Nephron (organoid): ENCODE measurements around the gene SGCD.

Source experiments
- H3K27ac Mint-ChIP-seq, 3 experiments: 2 replicates each; pipeline ENCODE4 v1.8.0; 2020; ENCODE audit warnings: mixed read lengths in 3 of 3, mild to moderate bottlenecking in 2 of 3, moderate library complexity in 1 of 3
- H3K27me3 Mint-ChIP-seq: 2 replicates; pipeline ENCODE4 v1.8.0; 2021; ENCODE audit warnings: low read depth, mild to moderate bottlenecking, moderate library complexity, mixed read lengths
- H3K36me3 Mint-ChIP-seq: 2 replicates; pipeline ENCODE4 v1.8.0; 2020; ENCODE audit warnings: low read depth, mixed read lengths
- H3K4me1 Mint-ChIP-seq: 2 replicates; pipeline ENCODE4 v1.8.0; 2020; ENCODE audit warnings: mixed read lengths
- H3K4me3 Mint-ChIP-seq, 3 experiments: 2 replicates each; pipeline ENCODE4 v1.8.0; 2020; ENCODE audit warnings: mild to moderate bottlenecking in 3 of 3, mixed read lengths in 3 of 3, moderate library complexity in 2 of 3
- H3K9me3 Mint-ChIP-seq: 2 replicates; pipeline ENCODE4 v1.8.0; 2020; ENCODE audit warnings: mixed read lengths
- TF ChIP-seq, protein P1 (sequence below), 3 experiments: fragments of 200-600 bp; sonication (generic); IDR thresholded peaks; one replicate each; pipeline ENCODE4 v1.5.0; 2021; ENCODE audit warnings: antibody characterized with exemption in 3 of 3; ENCODE audit not compliant: unreplicated experiment in 3 of 3

SGCD gene

DNA sequence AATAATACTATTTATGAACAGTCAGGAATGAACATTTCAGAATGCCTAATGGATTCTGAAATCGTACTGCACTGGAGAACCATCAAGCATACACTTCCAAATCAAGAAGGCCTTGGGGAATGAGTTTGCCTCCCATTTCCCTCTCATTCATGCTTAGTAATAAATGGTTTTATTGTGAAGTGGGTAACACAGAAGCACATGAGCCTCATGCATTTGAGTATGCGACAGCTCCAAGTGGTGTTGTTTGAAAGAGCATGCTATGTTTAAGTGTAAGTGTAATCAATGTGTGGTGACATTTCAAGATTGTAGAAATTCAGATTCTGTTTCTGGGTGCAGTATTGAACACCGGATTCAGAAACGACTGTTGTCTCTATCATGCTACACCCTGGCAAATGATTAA lies 60.0 kb downstream of the SGCD start:
- Mint-ChIP-seq H3K27ac (peak overlapping the region in 2 of 3 experiments; percentile 74), H3K27me3 (peaks cover 4% of the 10 kb centered on the region), H3K36me3 (no peaks in the 10 kb centered on the region), H3K4me3 (no peak overlapping the region), H3K4me1 (peaks cover 61% of the 10 kb centered on the region), H3K9me3 (no peaks in the 10 kb centered on the region)
- TF ChIP-seq, protein P1, sequence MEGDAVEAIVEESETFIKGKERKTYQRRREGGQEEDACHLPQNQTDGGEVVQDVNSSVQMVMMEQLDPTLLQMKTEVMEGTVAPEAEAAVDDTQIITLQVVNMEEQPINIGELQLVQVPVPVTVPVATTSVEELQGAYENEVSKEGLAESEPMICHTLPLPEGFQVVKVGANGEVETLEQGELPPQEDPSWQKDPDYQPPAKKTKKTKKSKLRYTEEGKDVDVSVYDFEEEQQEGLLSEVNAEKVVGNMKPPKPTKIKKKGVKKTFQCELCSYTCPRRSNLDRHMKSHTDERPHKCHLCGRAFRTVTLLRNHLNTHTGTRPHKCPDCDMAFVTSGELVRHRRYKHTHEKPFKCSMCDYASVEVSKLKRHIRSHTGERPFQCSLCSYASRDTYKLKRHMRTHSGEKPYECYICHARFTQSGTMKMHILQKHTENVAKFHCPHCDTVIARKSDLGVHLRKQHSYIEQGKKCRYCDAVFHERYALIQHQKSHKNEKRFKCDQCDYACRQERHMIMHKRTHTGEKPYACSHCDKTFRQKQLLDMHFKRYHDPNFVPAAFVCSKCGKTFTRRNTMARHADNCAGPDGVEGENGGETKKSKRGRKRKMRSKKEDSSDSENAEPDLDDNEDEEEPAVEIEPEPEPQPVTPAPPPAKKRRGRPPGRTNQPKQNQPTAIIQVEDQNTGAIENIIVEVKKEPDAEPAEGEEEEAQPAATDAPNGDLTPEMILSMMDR (IDR thresholded peaks at IDR 0.05; ENCODE audit: unreplicated experiment in 3 of 3) = no peak

DNA sequence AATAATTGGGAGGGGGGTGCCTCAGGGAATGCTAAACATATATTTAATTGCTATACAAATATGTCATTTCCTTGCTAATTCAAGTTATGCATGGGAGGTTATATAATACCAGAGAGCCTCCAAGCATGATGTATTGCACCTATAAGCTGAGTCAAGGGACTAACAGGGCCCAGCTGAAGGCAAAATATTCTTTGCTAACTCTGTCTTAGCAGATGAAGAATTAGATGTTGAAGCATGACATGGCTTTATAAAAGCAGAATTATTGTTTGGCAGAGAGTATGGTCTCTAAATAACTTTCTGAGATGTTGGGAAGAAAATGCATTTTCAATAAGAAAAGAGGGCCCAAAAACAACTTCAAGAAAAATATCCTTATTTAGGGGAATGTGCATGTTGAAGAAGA lies 60.4 kb downstream of the SGCD start:
- peak overlapping the region; percentile 71 to 74 (median 74) for H3K27ac Mint-ChIP-seq
- peaks cover 65% of the 10 kb centered on the region for H3K4me1 Mint-ChIP-seq
- peaks cover 4% of the 10 kb centered on the region for H3K27me3 Mint-ChIP-seq
- no peak overlapping the region for H3K4me3 Mint-ChIP-seq
- no peaks in the 10 kb centered on the region for H3K36me3 Mint-ChIP-seq
- TF ChIP-seq, protein P1 (IDR thresholded peaks at IDR 0.05; ENCODE audit: unreplicated experiment in 3 of 3) = no peak
- no peaks in the 10 kb centered on the region for H3K9me3 Mint-ChIP-seq

DNA sequence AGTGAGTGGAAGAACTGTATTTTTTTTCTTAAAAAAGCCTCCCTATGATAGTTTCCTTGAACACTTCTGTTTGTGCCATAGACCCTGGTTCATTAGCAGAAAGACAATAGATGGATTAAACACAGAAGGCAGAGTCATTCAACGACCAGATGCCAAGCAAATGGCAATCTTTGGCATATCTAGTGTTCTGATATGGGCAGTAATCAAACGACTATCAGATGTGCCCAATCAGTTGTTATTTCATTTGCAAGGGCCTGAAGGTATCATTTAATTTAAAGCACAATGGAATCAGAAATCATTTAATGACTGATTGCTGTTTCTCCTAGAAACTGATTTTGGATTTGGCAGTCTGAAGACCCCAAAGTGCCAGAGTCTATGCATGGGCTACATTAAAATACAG lies 61.3 kb downstream of the SGCD start:
- peak overlapping the region; percentile 71 to 74 (median 74) for H3K27ac Mint-ChIP-seq
- no peaks in the 10 kb centered on the region for H3K9me3 Mint-ChIP-seq
- TF ChIP-seq, protein P1 (IDR thresholded peaks at IDR 0.05; ENCODE audit: unreplicated experiment in 3 of 3) = no peak
- H3K4me1 Mint-ChIP-seq = peaks cover 65% of the 10 kb centered on the region
- no peaks in the 10 kb centered on the region for H3K36me3 Mint-ChIP-seq
- H3K27me3 Mint-ChIP-seq = peaks cover 4% of the 10 kb centered on the region
- no peak overlapping the region for H3K4me3 Mint-ChIP-seq

DNA sequence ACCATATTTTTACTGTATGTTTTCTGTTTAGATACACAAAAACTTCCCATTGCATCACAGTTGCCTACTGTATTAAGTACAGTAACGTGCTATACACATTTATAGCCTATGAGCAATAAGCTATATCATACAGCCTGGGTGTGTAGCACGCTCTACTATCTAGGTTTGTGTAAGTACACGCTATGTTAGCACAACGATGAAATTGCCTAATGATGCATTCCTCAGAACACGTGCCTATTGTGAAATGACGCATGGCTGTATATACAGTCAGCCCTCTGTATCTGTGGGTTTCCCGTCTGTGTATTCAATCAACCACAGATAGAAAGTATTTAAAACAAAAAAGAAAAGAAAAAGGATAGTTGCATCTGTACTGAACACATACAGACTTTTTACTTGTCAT lies 64.2 kb downstream of the SGCD start:
- H3K27ac Mint-ChIP-seq = peak overlapping the region in 1 of 3 experiments; percentile 43
- H3K36me3 Mint-ChIP-seq = peaks cover 5% of the 10 kb centered on the region
- TF ChIP-seq, protein P1 (IDR thresholded peaks at IDR 0.05; ENCODE audit: unreplicated experiment in 3 of 3) = no peak
- H3K27me3 Mint-ChIP-seq = no peaks in the 10 kb centered on the region
- H3K9me3 Mint-ChIP-seq = peaks cover 4% of the 10 kb centered on the region
- H3K4me3 Mint-ChIP-seq = no peak overlapping the region
- H3K4me1 Mint-ChIP-seq = peaks cover 70% of the 10 kb centered on the region

DNA sequence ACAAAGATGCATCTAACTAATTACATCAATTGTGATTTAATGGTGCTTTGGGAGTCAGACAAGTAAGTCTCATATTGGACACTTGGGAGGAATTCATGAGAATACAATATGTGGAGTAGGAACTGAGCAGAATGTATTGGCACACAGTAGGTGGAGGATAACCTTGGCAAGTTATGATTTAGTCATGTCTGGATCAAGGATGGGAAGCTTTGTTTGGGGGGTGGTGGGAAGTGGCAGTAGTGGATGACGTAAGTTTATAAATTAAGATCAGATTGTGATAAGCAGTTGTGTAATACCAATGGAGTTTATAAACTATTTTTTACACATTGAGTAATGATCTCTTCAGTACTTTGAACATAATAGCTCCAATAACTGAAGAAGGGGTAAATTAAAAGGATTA lies 67.0 kb downstream of the SGCD start:
- Mint-ChIP-seq H3K9me3 (peaks cover 4% of the 10 kb centered on the region), H3K27ac (peak overlapping the region; percentile 1 to 87 (median 54)), H3K36me3 (peaks cover 5% of the 10 kb centered on the region), H3K27me3 (no peaks in the 10 kb centered on the region), H3K4me3 (no peak overlapping the region), H3K4me1 (peaks cover 66% of the 10 kb centered on the region)
- TF ChIP-seq, protein P1 (IDR thresholded peaks at IDR 0.05; ENCODE audit: unreplicated experiment in 3 of 3) = no peak

DNA sequence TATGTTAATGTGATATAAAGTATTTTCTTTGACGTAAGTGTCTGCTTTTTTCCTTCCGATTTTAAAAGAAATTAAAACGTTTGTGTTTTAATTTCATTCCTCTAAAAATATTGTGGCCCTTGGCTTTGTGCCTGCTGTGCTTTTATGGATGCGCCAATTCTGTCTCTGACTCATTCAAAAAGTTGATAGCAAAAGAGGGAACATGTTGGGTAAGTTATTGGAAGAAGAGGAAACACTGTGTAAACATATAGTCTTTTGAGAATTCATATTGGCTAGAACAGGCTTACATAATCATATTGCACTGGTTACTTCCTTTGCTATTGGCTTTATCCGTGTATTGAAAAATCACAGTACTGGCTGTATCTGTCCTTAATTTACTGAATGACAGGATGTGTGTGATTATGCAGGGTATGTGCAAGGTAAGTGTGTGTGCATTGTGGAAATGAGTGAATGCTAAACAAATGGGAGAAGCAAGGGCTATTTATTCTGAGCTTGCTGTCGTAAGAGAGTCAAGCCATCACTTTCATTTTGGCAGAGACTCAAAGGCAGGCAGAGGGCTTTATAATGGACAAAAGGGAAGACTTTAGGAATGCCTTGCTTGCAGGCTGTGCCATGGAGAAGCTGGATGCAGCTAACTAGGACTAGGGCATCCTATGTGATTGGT lies 67.8 kb downstream of the SGCD start:
- H3K4me1 Mint-ChIP-seq = peaks cover 65% of the 10 kb centered on the region
- H3K27me3 Mint-ChIP-seq = no peaks in the 10 kb centered on the region
- peaks cover 4% of the 10 kb centered on the region for H3K9me3 Mint-ChIP-seq
- H3K36me3 Mint-ChIP-seq = peaks cover 5% of the 10 kb centered on the region
- H3K27ac Mint-ChIP-seq = peak overlapping the region; percentile 72 to 87 (median 87)
- H3K4me3 Mint-ChIP-seq = no peak overlapping the region
- TF ChIP-seq, protein P1 (IDR thresholded peaks at IDR 0.05; ENCODE audit: unreplicated experiment in 3 of 3) = no peak
